Measurements from ENCODE around the gene TARS1. TPM values are rescaled to one million over a fixed set of nuclear protein-coding genes. Genes with fewer than 3 reads are reported as not detected.

The TARS1 gene
- total and polyA plus RNA-seq, 2 of the 13 experiments (the other 11 are each of a cell fraction or from before 2014, with no cell fraction given) = 77.0 to 184 TPM

DNA sequence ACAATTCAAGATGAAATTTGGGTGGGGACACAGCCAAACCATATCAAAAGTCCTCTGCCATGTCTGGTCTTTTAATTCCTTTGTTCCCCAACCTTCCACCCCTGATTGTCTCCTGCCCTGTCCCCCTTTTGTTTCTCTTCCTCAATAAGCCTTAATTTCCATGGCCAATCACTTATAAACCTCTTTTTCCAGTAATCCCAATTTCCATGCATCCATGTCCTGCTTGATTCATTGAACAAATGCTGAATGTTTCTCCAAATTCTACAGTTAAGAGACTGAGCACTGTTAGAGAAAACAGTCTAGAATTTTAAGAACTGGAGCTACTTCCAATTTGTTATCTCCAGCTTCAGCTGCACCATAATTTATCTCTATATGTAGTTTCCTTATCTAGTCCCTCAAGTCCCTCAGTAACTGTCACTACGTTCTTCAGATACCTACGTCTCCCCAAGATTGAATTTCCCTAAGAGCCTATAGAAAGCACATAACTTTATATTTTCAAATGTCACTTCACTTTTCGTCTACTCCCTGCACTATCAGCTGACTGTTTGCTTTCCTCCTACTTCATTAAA is 34.2 kb downstream of the TARS1 start:
- BruUV-seq (replicated peaks) = no TSS peak
- ChIA-PET POLR2A (no interaction called here), CTCF (ENCODE audit: low intra/inter-chr PET ratio, low total read pairs) (no interaction called here)
- no peaks in the 10 kb centered on the region for H3K4me1 ChIP-seq (ENCODE audit: insufficient read depth, low read length)
- TF ChIP-seq CENPT (CRISPR knock-in tag; IDR thresholded peaks at IDR 0.05; ENCODE audit: low read depth) (no peak), KAT8 (CRISPR knock-in tag; IDR thresholded peaks at IDR 0.05) (no peak), RFX3 (CRISPR knock-in tag; IDR thresholded peaks at IDR 0.05) (no peak), CEBPG (CRISPR knock-in tag; IDR thresholded peaks at IDR 0.05) (no peak), MAFG (CRISPR knock-in tag; IDR thresholded peaks at IDR 0.05) (no peak), MEIS2 (CRISPR knock-in tag; IDR thresholded peaks at IDR 0.05) (no peak), ZNF614 (CRISPR knock-in tag; IDR thresholded peaks at IDR 0.05; ENCODE audit: borderline replicate concordance) (no peak), ONECUT2 (CRISPR knock-in tag; IDR thresholded peaks at IDR 0.05) (no peak), FOXK2 (IDR thresholded peaks at IDR 0.05) (no peak), HOXA9 (CRISPR knock-in tag; IDR thresholded peaks at IDR 0.05; ENCODE audit: borderline replicate concordance) (no peak), ETV6 (CRISPR knock-in tag; conservative IDR thresholded peaks at IDR 0.05) (no peak), GATAD2A (CRISPR knock-in tag; IDR thresholded peaks at IDR 0.05) (no peak)
- TF ChIP-seq, protein P1, sequence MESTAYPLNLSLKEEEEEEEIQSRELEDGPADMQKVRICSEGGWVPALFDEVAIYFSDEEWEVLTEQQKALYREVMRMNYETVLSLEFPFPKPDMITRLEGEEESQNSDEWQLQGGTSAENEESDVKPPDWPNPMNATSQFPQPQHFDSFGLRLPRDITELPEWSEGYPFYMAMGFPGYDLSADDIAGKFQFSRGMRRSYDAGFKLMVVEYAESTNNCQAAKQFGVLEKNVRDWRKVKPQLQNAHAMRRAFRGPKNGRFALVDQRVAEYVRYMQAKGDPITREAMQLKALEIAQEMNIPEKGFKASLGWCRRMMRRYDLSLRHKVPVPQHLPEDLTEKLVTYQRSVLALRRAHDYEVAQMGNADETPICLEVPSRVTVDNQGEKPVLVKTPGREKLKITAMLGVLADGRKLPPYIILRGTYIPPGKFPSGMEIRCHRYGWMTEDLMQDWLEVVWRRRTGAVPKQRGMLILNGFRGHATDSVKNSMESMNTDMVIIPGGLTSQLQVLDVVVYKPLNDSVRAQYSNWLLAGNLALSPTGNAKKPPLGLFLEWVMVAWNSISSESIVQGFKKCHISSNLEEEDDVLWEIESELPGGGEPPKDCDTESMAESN (CRISPR knock-in tag; conservative IDR thresholded peaks at IDR 0.05) = no peak
- FAIRE-seq = no peak
- H4K20me1 ChIP-seq (ENCODE audit: insufficient read depth, low read length) = no peaks in the 10 kb centered on the region
- intact Hi-C loops (cut with micrococcal nuclease; ENCODE audit: unreplicated experiment) = loop anchor here (5.0 kb wide), 1 partner anchor 33 kb away; the partner anchor contains the start of gene TARS1
- no peak overlapping the region for H2AFZ ChIP-seq (ENCODE audit: low read length)
- H3K79me2 ChIP-seq (ENCODE audit: insufficient read depth, low read length) = no peaks in the 10 kb centered on the region
- no peak for DNase-seq (ENCODE audit: low spot score)
- WGBS (ENCODE audit: low lambda C conversion rate) = 98% methylated on average over 3 of the region's 3 CpGs
- H3K9ac ChIP-seq (ENCODE audit: insufficient read depth, low read depth, low read length) = no peak overlapping the region
- in situ Hi-C loops (cut with HindIII; ENCODE audit: extremely low pct_ligation_motif_present, low pct_unique_long_range_greater_than_20kb) = no loop called here
- no peak overlapping the region for H3K4me3 ChIP-seq (replicated peaks in 1 of 3; ENCODE audit: insufficient read depth in 1 of 3, low read depth in 2 of 3, low read length in 3 of 3)
- H3K4me2 ChIP-seq (ENCODE audit: low read depth, low read length) = no peak overlapping the region
- H3K27ac ChIP-seq (ENCODE audit: extremely low read length, insufficient read depth, low read length) = no peak overlapping the region
- no peaks in the 10 kb centered on the region for H3K9me3 ChIP-seq (ENCODE audit: low read length)
- no peak for ATAC-seq
- no peaks in the 10 kb centered on the region for H3K27me3 ChIP-seq (ENCODE audit: control insufficient read depth in 1 of 2, insufficient read depth in 2 of 2, low read length in 2 of 2)
- peaks cover 1 to 22% of the 10 kb centered on the region in 2 experiments; a peak in 3 of 5 replicates for H3K36me3 ChIP-seq (replicated peaks in 1 of 2; ENCODE audit: control insufficient read depth in 1 of 2, insufficient read depth in 2 of 2, low read length in 2 of 2)
